Amniotic stem cell (primary cell): ENCODE data around the gene PDE8A.
"Not testable (repeated sequence)": the region's sequence is repeated elsewhere in the genome, so short reads cannot be mapped to it uniquely, and the experiment has no call there.

Source experiments
- DNase-seq: peaks from one replicate; lab custom pipeline; 2025; lab: John Stamatoyannopoulos, UW

The PDE8A gene

GRCh38 chr15:84960391-84961113 is 21.1 kb upstream of the PDE8A start:
- no peak for DNase-seq

DNA sequence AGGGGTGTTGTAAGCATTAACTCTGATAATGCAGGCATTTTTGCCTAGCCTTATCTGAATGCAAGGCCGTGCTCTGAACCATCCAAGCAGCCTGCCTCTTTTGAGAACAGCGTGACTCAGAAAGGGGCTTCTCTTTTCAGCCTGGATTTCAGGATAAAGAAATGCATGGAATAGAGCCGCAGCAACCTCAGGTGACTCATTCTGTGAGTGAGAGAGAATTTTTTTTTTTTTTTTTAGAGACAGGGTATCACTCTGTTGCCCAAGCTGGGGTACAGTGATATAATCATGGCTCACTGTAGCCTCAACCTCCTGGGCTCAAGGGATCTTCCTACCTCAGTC is 20.6 kb upstream of the PDE8A start:
- peak; percentile 36 for DNase-seq

DNA sequence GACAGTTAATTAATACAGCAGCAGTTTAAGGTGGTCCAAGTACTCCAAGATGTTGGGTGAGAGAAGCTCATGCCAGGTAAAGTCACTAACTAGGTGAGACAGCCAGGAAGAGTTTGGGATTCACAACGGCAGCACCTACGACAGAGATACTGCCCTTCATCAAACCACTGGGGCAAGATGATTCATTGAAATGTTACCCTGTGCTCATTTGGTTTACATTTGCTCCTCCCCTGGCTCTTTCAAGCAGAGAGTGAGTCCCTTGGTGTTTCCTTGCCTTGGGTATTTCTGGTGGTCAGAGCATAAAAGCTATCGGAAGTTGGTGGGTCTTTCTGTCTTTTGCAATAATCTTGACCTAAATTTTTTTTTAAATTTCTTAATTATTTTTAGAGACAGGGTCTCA is 19.9 kb upstream of the PDE8A start:
- no peak for DNase-seq

DNA sequence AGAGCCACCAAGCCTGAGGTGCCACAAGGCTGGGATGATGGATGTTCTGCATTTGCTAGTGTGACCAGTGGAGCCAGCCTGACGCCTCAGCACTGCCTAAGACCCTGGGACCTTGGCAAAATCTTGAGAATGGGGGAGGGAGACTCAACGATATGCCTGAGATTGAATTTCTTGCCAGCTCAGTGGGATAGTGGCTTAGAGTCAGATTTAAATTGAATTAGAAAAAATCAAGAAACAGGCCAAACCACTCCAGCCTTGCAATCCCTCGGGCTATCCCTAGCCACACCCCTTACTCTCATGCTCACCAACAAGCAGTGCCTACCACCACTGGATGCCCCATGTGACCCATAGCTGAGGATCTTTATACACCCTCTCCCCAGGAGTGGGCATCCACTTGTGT is 18.7 kb upstream of the PDE8A start:
- DNase-seq, result no peak

GRCh38 chr15:84967380-84967779 is 14.3 kb upstream of the PDE8A start:
- DNase-seq, result no peak

DNA sequence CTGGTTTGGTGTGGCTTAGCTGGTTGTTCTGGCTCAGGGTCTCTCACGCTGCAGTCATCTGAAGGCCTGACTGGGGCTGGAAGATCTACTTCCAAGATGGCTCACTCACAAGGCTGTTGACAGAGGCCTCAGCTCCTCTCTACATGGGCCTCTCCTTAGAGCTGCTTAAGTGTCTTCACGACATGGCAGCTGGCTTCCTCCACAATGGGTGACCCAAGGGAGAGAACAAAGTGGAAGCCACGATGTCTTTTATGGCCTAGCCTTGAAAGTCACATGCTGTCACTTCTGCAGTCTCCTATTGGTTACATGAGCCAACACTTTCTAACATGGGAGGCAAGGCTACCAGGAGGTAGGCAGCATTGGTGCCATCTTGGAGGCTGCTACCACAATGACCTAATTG is 13.4 kb upstream of the PDE8A start:
- DNase-seq, result no peak

- no peak for DNase-seq
Measured at GRCh38 chr15:84969257-84969656, 12.4 kb upstream of the PDE8A start.

DNA sequence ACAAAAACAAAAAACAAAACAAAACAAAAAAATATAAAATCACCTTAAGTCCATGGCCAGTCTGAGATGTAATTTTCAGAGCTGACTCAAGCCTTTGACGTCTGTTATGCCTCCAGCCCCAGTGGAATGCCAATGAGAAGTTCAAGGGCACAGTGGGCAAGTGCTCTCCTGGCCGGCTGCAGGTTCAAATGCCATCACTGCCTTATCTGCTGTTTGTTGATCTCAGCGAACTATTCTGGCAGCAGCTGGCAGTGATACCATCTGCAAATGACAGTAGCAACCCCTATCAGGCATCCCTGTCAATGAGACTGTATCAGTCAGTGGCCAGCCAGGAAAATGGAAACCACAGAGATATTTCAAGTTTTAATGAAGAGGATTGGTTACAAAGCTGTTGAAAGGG is 10.8 kb upstream of the PDE8A start:
- no peak for DNase-seq

DNA sequence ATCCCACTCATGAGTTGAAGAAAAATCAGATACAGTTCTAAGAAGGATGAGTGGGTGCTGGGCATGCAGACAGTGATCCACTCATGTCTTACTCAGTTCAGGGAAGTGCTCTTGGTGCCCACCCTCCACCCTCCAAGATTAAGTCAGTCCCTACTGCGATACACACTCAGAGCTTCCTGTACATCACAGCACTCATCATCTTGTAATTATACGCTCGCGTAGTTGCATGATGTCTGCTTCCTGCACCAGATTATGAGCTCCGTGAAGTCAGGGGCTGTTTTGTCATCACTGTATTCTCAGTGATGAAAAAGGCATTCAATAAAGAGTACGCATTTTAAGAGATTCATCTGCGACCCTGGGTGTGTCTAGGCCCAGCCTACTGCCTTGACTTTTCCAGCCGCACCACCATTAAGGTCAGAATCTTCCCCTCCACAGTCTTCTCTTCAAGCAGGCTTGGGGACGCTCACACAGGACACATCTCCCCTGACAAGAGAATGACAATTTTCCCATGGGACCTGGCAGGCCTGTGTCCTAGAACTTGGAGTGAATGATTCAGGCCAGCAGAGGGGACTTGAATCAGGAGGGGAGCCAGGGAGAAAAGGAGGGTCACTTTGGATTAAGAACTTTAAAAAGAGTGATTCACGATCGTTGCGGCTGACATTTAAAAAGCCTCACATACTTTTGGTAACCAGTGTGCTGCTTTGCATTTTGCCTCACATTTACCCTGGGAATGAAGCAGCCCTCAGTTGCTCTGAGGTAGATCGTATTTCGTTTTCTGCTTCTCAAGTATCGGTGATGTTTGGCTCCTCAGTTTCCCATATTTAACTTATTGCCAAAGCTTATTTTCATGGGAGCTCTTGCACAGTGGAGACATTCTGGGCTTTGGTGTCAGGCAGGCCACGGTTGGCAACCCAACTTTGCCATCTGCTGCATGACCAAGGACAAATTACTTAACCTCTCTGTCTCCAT is 7.9 kb upstream of the PDE8A start:
- no peak for DNase-seq

- DNase-seq, result no peak
Measured at GRCh38 chr15:84975871-84976351, 5.7 kb upstream of the PDE8A start.

DNA sequence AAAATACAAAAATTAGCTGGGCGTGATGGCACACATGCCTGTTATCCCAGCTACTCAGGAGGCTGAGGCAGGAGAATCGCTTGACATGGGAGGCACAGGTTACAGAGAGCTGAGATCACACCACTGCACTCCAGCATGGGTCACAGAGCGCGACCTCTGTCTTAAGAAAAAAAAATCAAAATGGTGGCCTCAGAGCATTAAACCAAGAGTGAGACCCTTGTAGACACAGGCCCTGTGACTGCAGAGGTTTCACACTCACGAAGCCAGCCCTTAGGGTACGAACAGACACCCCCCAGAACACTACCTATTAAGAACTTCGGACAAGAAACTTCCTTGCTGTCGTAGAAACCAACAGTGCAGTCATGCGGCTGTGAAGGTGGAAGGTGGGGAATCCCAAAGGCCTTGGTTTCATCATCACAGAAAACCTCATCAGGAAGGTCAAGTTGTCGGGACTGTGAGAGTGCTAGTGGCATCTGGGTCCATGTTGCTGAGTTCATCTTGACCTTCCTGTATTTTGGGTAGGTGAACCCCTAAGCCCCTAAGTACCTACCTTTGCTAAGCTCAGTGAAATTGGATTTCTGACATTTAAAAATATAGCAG is 4.8 kb upstream of the PDE8A start:
- no peak for DNase-seq

- no peak for DNase-seq
Measured at GRCh38 chr15:84979651-84980050, 2.0 kb upstream of the PDE8A start.

DNA sequence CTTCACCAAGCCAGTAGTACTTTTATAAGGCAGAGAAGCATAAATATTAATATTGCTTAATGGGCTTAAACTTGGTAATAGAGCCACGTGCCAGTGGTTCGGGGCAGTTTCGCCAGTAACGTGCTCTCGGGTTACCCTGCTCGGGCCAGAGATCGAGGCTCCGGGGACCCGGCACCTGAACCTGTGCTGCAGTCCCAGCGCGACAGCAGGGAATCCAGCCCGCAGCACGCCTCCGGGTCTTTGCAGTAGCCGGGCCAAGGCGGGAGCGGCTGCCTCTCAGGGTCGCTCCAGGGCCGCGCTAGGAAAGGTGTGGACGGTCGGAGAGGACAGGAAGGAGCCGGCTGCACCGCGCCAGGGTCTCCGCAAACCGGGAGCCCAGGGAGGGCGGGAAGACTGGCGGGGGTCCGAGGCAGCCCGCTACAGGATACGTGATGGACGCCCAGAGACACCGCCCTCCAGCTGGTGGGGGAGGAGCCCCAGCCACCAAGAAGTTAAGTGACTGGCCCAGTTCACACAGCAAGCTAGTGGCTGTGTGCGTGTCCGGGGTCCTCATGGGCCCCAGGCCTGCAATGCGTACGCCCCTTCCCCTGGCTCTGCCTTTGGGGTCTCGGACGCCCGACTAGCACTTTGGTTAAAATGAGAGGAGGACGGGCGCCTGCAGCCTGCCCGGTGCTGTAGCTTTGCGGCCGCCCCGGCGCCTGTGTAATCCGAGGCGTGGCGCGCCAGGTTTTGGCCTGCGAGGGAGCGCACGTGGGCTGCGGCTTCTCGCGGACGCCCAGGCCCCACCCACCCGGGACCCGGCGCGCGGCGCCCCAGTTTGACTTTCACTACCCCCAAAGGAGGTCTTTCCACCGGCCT is 1.2 kb upstream of the PDE8A start:
- peak; percentile 47 for DNase-seq

GRCh38 chr15:84981054-84981710 is 474 bp upstream of the PDE8A start:
- DNase-seq, result peak; percentile 84

- DNase-seq, result no peak
Measured at GRCh38 chr15:84982301-84982920, 755 bp downstream of the PDE8A start.

- DNase-seq, result no peak
Measured at GRCh38 chr15:84983294-84983693, 1.6 kb downstream of the PDE8A start.

DNA sequence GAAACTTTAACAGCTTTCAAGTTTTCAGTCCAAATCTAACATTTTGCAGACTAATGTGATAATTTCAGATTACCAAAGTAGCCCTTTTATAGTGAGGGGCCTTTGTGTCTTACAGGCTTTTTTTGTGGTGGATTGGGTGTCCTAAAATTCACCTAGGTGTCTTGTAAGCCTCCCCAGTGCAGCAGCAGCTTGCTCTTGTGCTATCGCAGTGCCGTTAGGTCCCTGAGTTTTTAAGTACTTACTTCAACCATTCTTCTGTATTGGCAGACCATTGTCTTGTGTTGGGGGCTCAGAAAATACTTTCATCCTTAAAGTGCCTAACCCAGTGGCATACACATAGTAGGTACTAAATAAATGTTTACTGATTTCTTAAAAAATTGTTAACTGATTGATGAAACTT is 2.1 kb downstream of the PDE8A start:
- DNase-seq, result no peak

GRCh38 chr15:84985158-84985557 is 3.5 kb downstream of the PDE8A start:
- no peak for DNase-seq

GRCh38 chr15:84987351-84987750 is 5.7 kb downstream of the PDE8A start:
- DNase-seq, result not testable (repeated sequence)

GRCh38 chr15:84987949-84988624 is 6.4 kb downstream of the PDE8A start:
- DNase-seq, result no peak
